MCF 10A (cell line): Measurements from ENCODE around the gene ITGAE. TPM values are rescaled to one million over a fixed set of nuclear protein-coding genes. Genes with fewer than 3 reads are reported as not detected.
A peak's percentile ranks its signal among the peaks of the same experiment; 100 is the strongest.
"Not testable (repeated sequence)": the region's sequence is repeated elsewhere in the genome, so short reads cannot be mapped to it uniquely, and the experiment has no call there.

Source experiments
- BruUV-seq: library from RNA; stranded (reverse); fragments of 400-500 nt; replicated peaks from 2 replicates; lab custom pipeline; 2021; lab: Mats Ljungman, UMichigan
- CTCF ChIA-PET: fragments of 300-600 bp; sonication (Branson Sonifier 250); formaldehyde crosslinking; extraction: SDS; loops from one replicate; lab custom pipeline; 2021; ENCODE audit warnings: antibody characterized with exemption, inconsistent platforms; lab: Yijun Ruan, JAX
- POLR2A ChIA-PET: fragments of 300-600, 350-650 bp; sonication (Branson Sonifier 250); formaldehyde crosslinking; extraction: SDS; loops from one replicate; lab custom pipeline; 2020; ENCODE audit warnings: antibody characterized with exemption, inconsistent platforms; lab: Yijun Ruan, JAX
- DNase-seq: peaks from one replicate; pipeline ENCODE4 v3.0.0-alpha.2; 2018; ENCODE audit not compliant: unreplicated experiment
- H3K27ac Mint-ChIP-seq: one replicate; pipeline ENCODE4 v1.8.0; 2022; ENCODE audit warnings: mild to moderate bottlenecking, low read depth, mixed read lengths; ENCODE audit not compliant: unreplicated experiment
- H3K27me3 Mint-ChIP-seq: one replicate; pipeline ENCODE4 v1.8.0; 2022; ENCODE audit warnings: mixed read lengths; ENCODE audit not compliant: insufficient read depth, unreplicated experiment
- H3K36me3 Mint-ChIP-seq: one replicate; pipeline ENCODE4 v1.8.0; 2022; ENCODE audit warnings: mild to moderate bottlenecking, moderate library complexity, mixed read lengths; ENCODE audit not compliant: insufficient read depth, unreplicated experiment
- H3K4me1 Mint-ChIP-seq: one replicate; pipeline ENCODE4 v1.8.0; 2022; ENCODE audit warnings: mixed read lengths; ENCODE audit not compliant: insufficient read depth, unreplicated experiment
- H3K4me3 Mint-ChIP-seq: one replicate; pipeline ENCODE4 v1.8.0; 2022; ENCODE audit warnings: mild to moderate bottlenecking, moderate library complexity, mixed read lengths; ENCODE audit not compliant: unreplicated experiment
- H3K9me3 Mint-ChIP-seq: one replicate; pipeline ENCODE4 v1.8.0; 2022; ENCODE audit warnings: mixed read lengths; ENCODE audit not compliant: unreplicated experiment
- CTCF ChIP-seq: fragments of 200-600 bp; IDR thresholded peaks from one replicate; pipeline ENCODE4 v1.8.0; 2022; ENCODE audit warnings: antibody characterized with exemption, mild to moderate bottlenecking; ENCODE audit not compliant: unreplicated experiment
- intact Hi-C: fragments of 100-400 bp; cut with micrococcal nuclease; formaldehyde crosslinking; loops from 2 replicates; pipeline ENCODE4 v1.14.1; 2022
- total RNA-seq: library from RNA; stranded (reverse); gene quantifications from 2 replicates; pipeline ENCODE4 v1.2.3, GENCODE V29; 2022

The ITGAE gene
- total RNA-seq, 1 experiment from 2014 or later = 26.6 TPM

- intact Hi-C loops = no loop called here
- Mint-ChIP-seq H3K9me3 (no peaks in the 10 kb centered on the region), H3K36me3 (no peaks in the 10 kb centered on the region), H3K27me3 (no peaks in the 10 kb centered on the region), H3K4me3 (no peak overlapping the region), H3K4me1 (peaks cover 6% of the 10 kb centered on the region), H3K27ac (no peak overlapping the region)
- CTCF ChIA-PET = interaction anchor here (1.2 kb wide), 1 partner anchor 50 kb away, joined by 3 read pairs; no protein-coding TSS in a partner anchor
- TF ChIP-seq CTCF = no peak
- BruUV-seq = no TSS peak
- no peak for DNase-seq
- POLR2A ChIA-PET = no interaction called here
Observed at GRCh38 chr17:3788200-3788599, 12.8 kb downstream of the ITGAE start.

- H3K27ac Mint-ChIP-seq, H3K27me3 Mint-ChIP-seq, H3K4me3 Mint-ChIP-seq, H3K4me1 Mint-ChIP-seq, CTCF ChIA-PET, POLR2A ChIA-PET, DNase-seq, H3K9me3 Mint-ChIP-seq, H3K36me3 Mint-ChIP-seq, BruUV-seq, intact Hi-C loops: not testable (repeated sequence)
Observed at GRCh38 chr17:3785323-3785722, 15.7 kb downstream of the ITGAE start.

- CTCF ChIA-PET = no interaction called here
Observed at GRCh38 chr17:3782751-3783150, 18.2 kb downstream of the ITGAE start.

GRCh38 chr17:3780986-3781385, 20.0 kb downstream of the ITGAE start:
- Mint-ChIP-seq H3K36me3 (no peaks in the 10 kb centered on the region), H3K4me1 (no peaks in the 10 kb centered on the region), H3K27me3 (no peaks in the 10 kb centered on the region), H3K9me3 (no peaks in the 10 kb centered on the region), H3K27ac (peak overlapping the region; percentile 32), H3K4me3 (no peak overlapping the region)
- TF ChIP-seq CTCF = no peak
- no peak for DNase-seq
- ChIA-PET POLR2A (no interaction called here), CTCF (interaction anchor here (0.6 to 1.2 kb wide), 3 partner anchors 26 to 43 kb away, joined by 3 to 7 read pairs (median 4); no protein-coding TSS in a partner anchor)
- intact Hi-C loops = no loop called here
- BruUV-seq = no TSS peak

More at GRCh38 chr17:3782751-3783150, 18.2 kb downstream of the ITGAE start:
- Mint-ChIP-seq H3K27me3 (no peaks in the 10 kb centered on the region), H3K36me3 (no peaks in the 10 kb centered on the region), H3K27ac (no peak overlapping the region), H3K9me3 (no peaks in the 10 kb centered on the region), H3K4me1 (no peaks in the 10 kb centered on the region), H3K4me3 (no peak overlapping the region)
- BruUV-seq = no TSS peak
- POLR2A ChIA-PET = interaction anchor here (0.6 kb wide), 1 partner anchor 773 kb away, joined by 4 read pairs; the partner anchor contains the start of gene MYBBP1A
- TF ChIP-seq CTCF = no peak
- intact Hi-C loops = no loop called here
- no peak for DNase-seq
